Smooth muscle cell (in vitro differentiated cells): ENCODE results near the gene PANK2. TPM values are rescaled to one million over a fixed set of nuclear protein-coding genes. Genes with fewer than 3 reads are reported as not detected.

ENCODE experiments used
- DNase-seq: peaks from one replicate; lab custom pipeline; 2025; ENCODE audit not compliant: unreplicated experiment; lab: John Stamatoyannopoulos, UW
- H2AFZ ChIP-seq: fragments of 200-600 bp; sonication (generic); 2 replicates; pipeline ENCODE4 v1.6.0; 2016; ENCODE audit warnings: antibody characterized with exemption, low read depth, mild to moderate bottlenecking
- H3F3A ChIP-seq: fragments of 200-600 bp; sonication (generic); 2 replicates; pipeline ENCODE4 v1.6.0; 2017; ENCODE audit warnings: antibody characterized with exemption, low read depth
- H3K27ac ChIP-seq: fragments of 200-600 bp; sonication (generic); 2 replicates; pipeline ENCODE4 v1.5.1; 2016; ENCODE audit warnings: low read depth, mild to moderate bottlenecking
- H3K27me3 ChIP-seq: fragments of 200-600 bp; sonication (generic); 2 replicates; pipeline ENCODE4 v1.6.1; 2016; ENCODE audit warnings: low read depth, mild to moderate bottlenecking
- H3K36me3 ChIP-seq: fragments of 200-600 bp; sonication (generic); 2 replicates; pipeline ENCODE4 v1.5.1; 2016; ENCODE audit warnings: low read depth
- H3K4me1 ChIP-seq: fragments of 200-600 bp; sonication (generic); 2 replicates; pipeline ENCODE4 v1.5.1; 2016; ENCODE audit warnings: low read depth
- H3K4me2 ChIP-seq: fragments of 200-600 bp; sonication (generic); 2 replicates; pipeline ENCODE4 v1.6.0; 2016; ENCODE audit warnings: mild to moderate bottlenecking
- H3K4me3 ChIP-seq: fragments of 200-600 bp; sonication (generic); 2 replicates; pipeline ENCODE4 v1.5.1; 2016; ENCODE audit warnings: mild to moderate bottlenecking
- H3K79me2 ChIP-seq: fragments of 200-600 bp; sonication (generic); 2 replicates; pipeline ENCODE4 v1.6.0; 2016; ENCODE audit warnings: low read depth, mild to moderate bottlenecking
- H3K9ac ChIP-seq: fragments of 200-600 bp; sonication (generic); 2 replicates; pipeline ENCODE4 v1.6.0; 2016; ENCODE audit warnings: low read depth
- H3K9me3 ChIP-seq: fragments of 200-600 bp; sonication (generic); replicated peaks from 2 replicates; pipeline ENCODE4 v1.5.1; 2016; ENCODE audit warnings: low read depth
- H4K20me1 ChIP-seq: fragments of 200-600 bp; sonication (generic); 2 replicates; pipeline ENCODE4 v1.6.0; 2016; ENCODE audit warnings: low read depth
- WGBS: methylation state at CpG from one replicate; pipeline ENCODE4 v1.1.7; 2016; ENCODE audit warnings: low lambda C conversion rate; 5-methylcytosine and 5-hydroxymethylcytosine counted together
- polyA plus RNA-seq: library from polyadenylated mRNA; unstranded; fragments of >200 nt; fragmentation: Nextera tagmentation; extraction: Ambion mirVana; gene quantifications from 2 replicates; pipeline ENCODE4 v1.2.1, GENCODE V29; 2016
- total RNA-seq: library from RNA; depleted of rRNA; stranded (reverse); fragments of >200 nt; gene quantifications from 2 replicates; pipeline ENCODE4 v1.2.3, GENCODE V29; 2014
- TF ChIP-seq, protein P1 (sequence below): fragments of 200-600 bp; sonication (generic); IDR thresholded peaks from 2 replicates; pipeline ENCODE4 v1.5.1; 2017; ENCODE audit warnings: borderline replicate concordance, mild to moderate bottlenecking, antibody characterized with exemption; ENCODE audit not compliant: insufficient read depth, poor library complexity, severe bottlenecking

The PANK2 gene
- total and polyA plus RNA-seq, 2 experiments from 2014 or later, result 24.7 to 40.8 TPM

DNA sequence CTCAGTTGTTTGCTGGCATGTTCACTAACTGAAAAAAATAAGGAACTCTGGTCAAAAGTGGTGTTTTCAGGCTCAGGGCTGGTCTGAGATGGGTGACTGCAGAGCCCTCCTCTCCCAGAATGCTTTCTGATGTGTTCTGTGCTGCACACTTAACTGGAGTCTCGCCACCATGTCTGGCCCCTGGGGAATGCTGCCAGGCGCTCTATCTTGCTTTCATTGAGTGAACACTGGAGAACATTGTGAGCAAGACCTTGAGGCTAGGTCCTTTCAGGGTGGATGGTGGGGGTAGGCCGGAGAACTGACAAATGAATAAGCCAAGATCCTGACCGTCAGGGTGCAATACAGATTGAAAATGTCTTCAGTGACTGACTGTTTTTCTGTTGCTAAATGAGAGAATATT lies 19.5 kb downstream of the PANK2 start:
- Histone ChIP-seq H3F3A (no peaks in the 10 kb centered on the region), H4K20me1 (peaks cover 99% of the 10 kb centered on the region), H3K27me3 (no peaks in the 10 kb centered on the region), H3K27ac (no peak overlapping the region), H2AFZ (no peak overlapping the region), H3K4me2 (no peak overlapping the region), H3K4me3 (no peak overlapping the region), H3K79me2 (peaks cover 100% of the 10 kb centered on the region), H3K9ac (no peak overlapping the region), H3K4me1 (no peaks in the 10 kb centered on the region), H3K9me3 (no peaks in the 10 kb centered on the region), H3K36me3 (peaks cover 22% of the 10 kb centered on the region)
- WGBS, result 95% methylated on average over 4 of the region's 4 CpGs
- DNase-seq, result no peak
- TF ChIP-seq, protein P1, sequence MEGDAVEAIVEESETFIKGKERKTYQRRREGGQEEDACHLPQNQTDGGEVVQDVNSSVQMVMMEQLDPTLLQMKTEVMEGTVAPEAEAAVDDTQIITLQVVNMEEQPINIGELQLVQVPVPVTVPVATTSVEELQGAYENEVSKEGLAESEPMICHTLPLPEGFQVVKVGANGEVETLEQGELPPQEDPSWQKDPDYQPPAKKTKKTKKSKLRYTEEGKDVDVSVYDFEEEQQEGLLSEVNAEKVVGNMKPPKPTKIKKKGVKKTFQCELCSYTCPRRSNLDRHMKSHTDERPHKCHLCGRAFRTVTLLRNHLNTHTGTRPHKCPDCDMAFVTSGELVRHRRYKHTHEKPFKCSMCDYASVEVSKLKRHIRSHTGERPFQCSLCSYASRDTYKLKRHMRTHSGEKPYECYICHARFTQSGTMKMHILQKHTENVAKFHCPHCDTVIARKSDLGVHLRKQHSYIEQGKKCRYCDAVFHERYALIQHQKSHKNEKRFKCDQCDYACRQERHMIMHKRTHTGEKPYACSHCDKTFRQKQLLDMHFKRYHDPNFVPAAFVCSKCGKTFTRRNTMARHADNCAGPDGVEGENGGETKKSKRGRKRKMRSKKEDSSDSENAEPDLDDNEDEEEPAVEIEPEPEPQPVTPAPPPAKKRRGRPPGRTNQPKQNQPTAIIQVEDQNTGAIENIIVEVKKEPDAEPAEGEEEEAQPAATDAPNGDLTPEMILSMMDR, result no peak

DNA sequence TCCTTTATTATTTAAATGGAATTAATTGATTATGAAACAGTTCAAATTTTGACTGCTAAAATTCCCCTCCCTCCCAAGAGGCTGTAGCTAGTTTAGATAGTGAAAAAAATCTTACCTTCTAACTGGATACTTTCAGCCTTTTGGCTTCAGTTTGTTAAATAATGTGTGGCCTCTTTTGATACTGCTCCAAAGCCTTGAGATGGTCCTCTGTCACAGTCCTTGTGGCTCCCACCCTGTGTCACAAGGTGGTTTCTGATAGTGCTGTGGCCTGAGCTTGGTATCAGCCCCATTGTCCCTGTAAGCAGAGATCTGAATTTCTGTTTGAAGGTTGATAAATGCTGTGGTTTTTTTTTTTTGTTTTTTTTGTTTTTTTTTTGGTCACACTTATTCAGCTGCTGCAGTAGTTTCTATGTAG lies 20.8 kb downstream of the PANK2 start:
- H4K20me1 ChIP-seq, result peaks cover 98% of the 10 kb centered on the region
- no peak for DNase-seq

DNA sequence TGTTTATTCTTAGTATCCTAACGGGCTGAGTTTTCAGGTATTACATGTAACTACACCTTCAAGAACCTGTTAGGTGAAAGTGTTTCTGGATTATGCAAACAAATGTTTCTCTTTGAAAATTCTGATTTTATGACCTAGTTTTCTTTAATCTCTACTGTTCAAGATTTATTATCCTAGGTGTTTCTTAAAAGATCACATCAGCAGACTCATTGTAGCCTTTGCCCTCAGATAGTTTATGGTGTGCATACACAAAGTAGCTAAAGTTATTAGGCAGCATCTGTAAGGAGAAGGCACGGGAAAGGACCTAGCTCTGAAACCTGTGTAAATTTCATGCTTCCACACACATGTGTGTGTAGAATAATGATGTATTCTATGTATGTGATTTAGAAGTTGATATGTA lies 21.7 kb downstream of the PANK2 start:
- Histone ChIP-seq H2AFZ (no peak overlapping the region), H3K27ac (no peak overlapping the region), H3K27me3 (no peaks in the 10 kb centered on the region), H3K4me1 (no peaks in the 10 kb centered on the region), H3K36me3 (peaks cover 25% of the 10 kb centered on the region), H3F3A (no peaks in the 10 kb centered on the region), H3K79me2 (peaks cover 100% of the 10 kb centered on the region), H3K9ac (no peak overlapping the region), H4K20me1 (peaks cover 98% of the 10 kb centered on the region), H3K4me3 (no peak overlapping the region), H3K9me3 (no peaks in the 10 kb centered on the region), H3K4me2 (no peak overlapping the region)
- 90% methylated on average over 2 of the region's 2 CpGs for WGBS
- TF ChIP-seq, protein P1, result no peak
- DNase-seq, result no peak

More for the DNA sequence above, 20.8 kb downstream of the PANK2 start:
- no peak overlapping the region for H3K4me3 ChIP-seq
- H3K9me3 ChIP-seq, result no peaks in the 10 kb centered on the region
- H3K36me3 ChIP-seq, result peaks cover 22% of the 10 kb centered on the region
- H3K4me2 ChIP-seq, result no peak overlapping the region
- no peak overlapping the region for H2AFZ ChIP-seq
- H3K9ac ChIP-seq, result no peak overlapping the region
- H3F3A ChIP-seq, result no peaks in the 10 kb centered on the region
- TF ChIP-seq, protein P1, result no peak
- H3K79me2 ChIP-seq, result peaks cover 100% of the 10 kb centered on the region
- no peak overlapping the region for H3K27ac ChIP-seq
- H3K27me3 ChIP-seq, result no peaks in the 10 kb centered on the region
- no peaks in the 10 kb centered on the region for H3K4me1 ChIP-seq

DNA sequence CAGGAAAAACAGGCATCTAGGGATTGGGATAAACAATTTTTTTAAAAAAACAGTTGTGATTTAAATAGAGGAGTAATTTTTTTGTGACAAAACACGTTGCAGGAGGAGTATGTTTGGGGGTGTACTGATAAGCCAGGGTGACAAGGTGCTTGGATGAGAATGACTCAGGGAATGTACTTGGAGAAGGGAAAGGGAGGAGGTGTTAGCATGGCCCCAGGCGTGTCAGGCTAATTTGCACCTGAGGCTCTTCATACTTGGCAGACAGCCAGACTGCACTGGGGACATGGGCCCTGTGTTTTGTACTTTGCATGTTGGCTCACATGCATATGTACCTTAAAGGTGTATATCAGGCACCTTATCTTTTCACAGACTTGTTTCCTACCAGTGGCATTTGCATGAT lies 22.8 kb downstream of the PANK2 start:
- Histone ChIP-seq H3K27ac (no peak overlapping the region), H3K27me3 (no peaks in the 10 kb centered on the region), H2AFZ (no peak overlapping the region), H3K4me2 (no peak overlapping the region), H3K4me1 (no peaks in the 10 kb centered on the region), H3K79me2 (peaks cover 100% of the 10 kb centered on the region), H4K20me1 (peaks cover 98% of the 10 kb centered on the region), H3K36me3 (peaks cover 25% of the 10 kb centered on the region), H3K4me3 (no peak overlapping the region), H3K9ac (no peak overlapping the region), H3F3A (no peaks in the 10 kb centered on the region), H3K9me3 (no peaks in the 10 kb centered on the region)
- 73% methylated on average over 2 of the region's 2 CpGs for WGBS
- DNase-seq, result no peak
- TF ChIP-seq, protein P1, result no peak
